ENCODE data around the gene FOXM1.

The FOXM1 gene

GRCh38 chr12:2877047-2877952 is at the start of gene FOXM1, which contains the start of gene RHNO1:
Gene FOXM1 (minus strand): TSS chr12:2877174. CDS start chr12:2874478, 2,696 bp downstream.
Gene RHNO1 (plus strand): TSS chr12:2877223. CDS start chr12:2885367, 8,144 bp downstream.
- DNase-seq, result peak; percentile 93

DNA sequence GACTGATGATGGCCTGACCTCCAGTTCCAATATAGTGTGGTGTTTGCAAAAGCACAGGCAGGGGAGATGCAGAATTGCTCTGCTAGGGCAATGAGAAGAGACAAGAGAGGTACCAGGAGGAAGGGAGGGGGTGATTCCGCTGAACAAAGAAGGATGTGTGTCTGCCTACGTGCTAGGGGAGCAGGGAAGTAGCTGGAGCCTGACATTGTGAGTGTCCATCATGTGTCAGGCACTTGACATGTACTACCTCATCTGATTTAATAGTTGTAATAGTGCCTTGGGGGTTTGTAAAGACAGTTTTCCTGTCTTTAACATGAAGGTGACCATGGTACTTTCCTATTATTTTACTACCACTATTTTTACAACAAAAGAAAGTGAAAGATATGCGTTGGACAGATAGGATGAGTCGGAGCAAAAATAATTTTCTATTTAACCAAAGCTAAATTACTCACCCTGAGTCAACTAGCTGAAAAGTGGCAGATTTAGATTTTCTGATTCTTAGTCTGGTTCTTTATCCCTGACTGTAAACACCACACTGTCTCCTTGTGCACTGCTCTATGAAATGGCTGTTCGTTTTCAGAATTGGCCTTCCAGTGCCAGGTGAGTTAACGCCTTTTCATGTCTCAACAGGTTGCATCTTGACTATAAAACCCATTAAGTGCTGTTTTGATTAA is 48.5 kb upstream of the FOXM1 start:
- DNase-seq, result no peak

GRCh38 chr12:2924019-2924418 is 47.0 kb upstream of the FOXM1 start:
- no peak for DNase-seq

- no peak for DNase-seq
These were observed 46.1 kb upstream of the FOXM1 start for GRCh38 chr12:2923057-2923456.

DNA sequence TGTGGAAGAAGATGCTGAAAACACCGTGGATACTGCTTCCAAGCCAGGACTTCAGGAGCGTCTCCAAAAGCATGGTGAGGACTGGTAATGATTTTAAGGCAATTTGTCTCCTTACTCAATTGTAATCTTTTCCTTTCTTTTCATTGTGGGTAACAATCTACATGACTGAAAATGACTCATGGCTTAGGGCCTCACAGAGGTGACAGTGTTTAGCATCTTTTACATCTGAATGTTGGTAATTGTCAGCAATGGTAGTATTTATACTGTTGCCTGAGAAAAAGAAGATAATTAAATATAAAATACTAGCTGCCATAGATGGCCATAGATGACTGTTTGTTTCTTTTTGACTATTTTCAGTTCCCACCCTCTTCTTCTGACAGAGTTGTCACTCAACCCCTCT is 45.4 kb upstream of the FOXM1 start:
- no peak for DNase-seq

- DNase-seq, result no peak
These were observed 42.3 kb upstream of the FOXM1 start for GRCh38 chr12:2919249-2919648.

DNA sequence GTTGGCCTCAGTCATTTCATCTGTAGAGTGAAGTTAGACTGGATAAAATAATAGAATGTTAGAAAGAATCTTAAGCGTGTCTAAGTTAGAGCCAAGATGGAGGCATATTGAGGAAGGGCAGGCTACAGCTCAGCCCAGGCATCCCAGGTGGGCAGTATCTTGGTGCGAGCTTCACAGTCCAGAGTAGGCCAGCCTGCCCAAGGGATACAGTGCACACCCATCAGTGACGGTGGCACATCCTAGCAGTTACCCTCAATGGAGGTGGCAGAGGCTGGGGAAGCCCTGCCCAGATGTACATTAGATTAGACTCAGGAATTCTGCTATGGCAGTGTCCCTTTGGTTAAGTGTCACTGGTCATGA is 35.2 kb upstream of the FOXM1 start:
- DNase-seq, result no peak

GRCh38 chr12:2904260-2904659 is 27.3 kb upstream of the FOXM1 start:
- no peak for DNase-seq

- peak; percentile 40 for DNase-seq
These were observed 25.4 kb upstream of the FOXM1 start for GRCh38 chr12:2902272-2902880.

- DNase-seq, result no peak
These were observed 23.7 kb upstream of the FOXM1 start for GRCh38 chr12:2900642-2901041.

DNA sequence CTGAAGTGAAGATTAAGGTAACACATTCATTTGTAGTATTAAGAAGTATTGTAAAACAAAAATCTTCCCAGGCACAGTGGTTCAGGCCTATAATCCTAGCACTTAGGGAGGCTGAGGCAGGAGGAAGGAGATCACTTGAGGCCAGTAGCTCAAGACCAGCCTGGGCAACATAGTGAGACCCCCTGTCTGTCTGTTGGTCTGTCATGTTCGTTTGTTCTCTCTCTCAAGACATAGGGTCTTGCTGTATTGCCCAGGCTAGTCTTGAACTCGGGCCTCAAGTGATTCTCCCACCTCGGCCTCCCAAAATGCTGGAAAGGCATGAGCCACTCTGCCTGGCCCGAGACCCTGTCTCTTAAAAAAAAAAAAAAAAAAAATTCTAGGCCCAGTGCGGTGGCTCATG is 20.4 kb upstream of the FOXM1 start:
- no peak for DNase-seq

GRCh38 chr12:2895511-2895910 is 18.5 kb upstream of the FOXM1 start:
- DNase-seq, result no peak

DNA sequence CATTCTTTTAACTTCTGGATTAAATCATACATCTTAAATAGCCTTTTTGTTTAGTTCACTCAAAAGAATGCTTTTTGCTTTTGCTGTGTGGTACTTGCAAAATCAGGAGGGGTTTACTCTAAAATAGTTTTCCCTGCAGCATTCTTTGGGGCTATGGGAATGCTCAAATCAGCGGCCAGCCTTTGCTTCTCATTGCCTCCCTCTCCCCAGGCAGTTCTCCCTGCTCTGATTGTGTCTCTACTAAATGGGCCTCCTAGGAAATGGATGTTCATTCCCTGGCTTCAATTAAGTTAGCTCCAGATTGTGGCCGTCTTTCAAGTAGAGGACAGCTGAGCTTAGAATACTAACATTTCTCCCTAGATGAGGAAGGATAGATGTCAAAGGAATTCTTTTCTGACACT is 18.1 kb upstream of the FOXM1 start:
- no peak for DNase-seq

GRCh38 chr12:2893007-2893406 is 16.0 kb upstream of the FOXM1 start:
- no peak for DNase-seq

DNA sequence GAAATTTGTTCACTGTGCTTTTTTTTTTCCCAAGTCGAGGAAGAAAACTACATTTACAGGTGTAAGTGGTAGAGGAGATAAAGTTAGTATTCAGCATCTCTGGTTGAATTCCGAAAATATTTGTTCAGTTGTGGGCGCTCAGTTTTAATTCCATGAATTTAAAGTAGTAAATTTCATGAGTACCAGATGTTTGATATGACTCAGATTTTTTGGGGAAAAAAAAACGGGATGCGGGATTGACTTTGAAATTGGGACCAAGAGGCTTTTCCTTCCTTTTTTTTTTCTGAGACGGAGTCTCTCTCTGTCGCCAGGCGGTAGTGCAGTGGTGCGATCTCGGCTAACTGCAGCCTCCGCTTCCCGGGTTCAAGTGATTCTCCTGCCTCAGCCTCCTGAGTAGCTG is 15.3 kb upstream of the FOXM1 start:
- no peak for DNase-seq

DNA sequence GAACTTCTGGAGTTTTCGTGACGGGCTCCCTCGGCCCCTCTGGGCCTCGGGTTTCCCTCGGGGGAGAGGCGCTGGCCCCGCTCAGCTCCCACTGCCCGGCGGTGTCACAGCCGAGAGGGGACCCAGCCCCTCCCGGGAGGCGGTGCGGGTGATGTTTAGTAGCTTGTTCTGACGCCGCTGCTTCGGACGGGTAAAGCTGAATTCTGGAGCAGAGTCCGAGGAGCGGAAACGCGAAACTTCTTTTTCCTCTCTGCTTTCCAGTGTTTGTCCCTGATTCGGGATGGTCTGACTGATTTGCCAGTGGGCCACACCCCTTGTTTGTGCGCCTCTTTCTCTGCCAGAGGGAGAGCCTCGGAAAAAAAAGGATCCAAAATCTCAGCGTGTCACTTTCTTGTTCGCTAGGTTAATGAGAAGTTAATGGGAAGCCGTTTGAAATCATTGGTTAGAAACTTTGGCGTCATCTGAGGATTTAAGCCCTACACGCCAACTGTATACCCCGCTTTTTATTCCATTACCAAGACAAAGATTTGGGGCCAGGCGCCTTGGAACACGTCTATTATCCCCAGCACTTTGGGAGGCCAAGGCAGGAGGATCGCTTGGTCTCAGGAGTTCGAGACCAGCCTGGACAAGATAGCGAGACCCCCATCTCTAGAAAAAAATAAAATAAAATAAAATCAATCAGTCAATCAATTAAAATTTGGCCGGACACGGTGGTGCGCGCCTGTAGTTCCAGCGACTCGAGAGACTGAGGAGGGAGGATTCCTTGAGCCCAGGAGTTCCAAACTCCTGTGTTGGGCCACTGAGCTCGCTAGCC is 14.5 kb upstream of the FOXM1 start:
- peak; percentile 62 for DNase-seq

GRCh38 chr12:2890388-2891239 is 13.6 kb upstream of the FOXM1 start, which contains the start of gene TULP3:
Gene TULP3 (plus strand): TSS chr12:2890891. CDS start chr12:2890948, 57 bp downstream.
- peak; percentile 99 for DNase-seq

DNA sequence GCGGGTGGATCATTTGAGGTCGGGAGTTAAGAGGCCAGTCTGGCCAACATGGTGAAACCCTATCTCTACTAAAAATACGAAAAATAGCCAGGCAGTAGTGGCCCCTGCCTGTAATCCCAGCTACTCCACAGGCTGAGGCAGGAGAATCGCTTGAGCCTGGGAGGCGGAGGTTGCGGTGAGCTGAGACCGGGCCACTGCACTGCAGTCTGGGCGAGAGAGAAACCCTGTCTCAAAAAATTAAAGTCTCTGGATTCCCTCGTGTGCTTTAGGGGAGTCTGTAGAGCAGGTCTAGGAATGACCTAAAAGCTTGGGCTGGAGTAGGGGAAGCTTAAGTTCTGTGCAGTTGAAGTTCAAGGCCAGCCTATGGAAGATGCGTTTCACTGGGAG is 13.0 kb upstream of the FOXM1 start:
- DNase-seq, result no peak

- DNase-seq, result no peak
These were observed 9.9 kb upstream of the FOXM1 start for GRCh38 chr12:2886768-2887450.

- no peak for DNase-seq
These were observed 7.8 kb upstream of the FOXM1 start for GRCh38 chr12:2884810-2885209.

DNA sequence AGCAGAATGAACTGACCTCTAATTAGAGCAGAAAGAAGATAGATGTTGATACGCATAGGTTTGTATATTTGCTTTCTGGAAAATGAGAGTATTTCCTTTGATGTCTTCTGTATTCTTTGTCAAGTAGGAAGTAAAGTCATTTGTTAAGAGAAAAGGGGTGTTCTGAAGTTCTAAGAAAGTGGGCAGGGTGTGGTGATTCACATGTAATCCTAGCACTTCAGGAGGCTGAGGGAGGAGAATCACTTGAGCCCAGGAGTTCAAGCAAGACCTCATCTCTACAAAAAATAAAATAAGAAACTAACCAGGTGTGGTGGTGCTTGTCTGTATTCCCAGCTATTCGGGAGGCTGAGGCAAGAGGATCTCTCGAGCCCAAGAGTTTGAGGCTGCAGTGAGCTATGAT is 2.9 kb upstream of the FOXM1 start:
- DNase-seq, result no peak

All from NCI-H146 (cell line).